Panc1 (cell line): ENCODE measurements around the gene FILIP1. TPM values are rescaled to one million over a fixed set of nuclear protein-coding genes. Genes with fewer than 3 reads are reported as not detected.

ENCODE experiments used
- ATAC-seq: fragments of 200-7000 bp; cut with Tn5 transposase; 2 replicates; pipeline ENCODE4 v1.9.1; 2020; ENCODE audit warnings: mild to moderate bottlenecking, moderate library complexity
- BruUV-seq: library from RNA; stranded (reverse); fragments of 400-500 nt; replicated peaks from 2 replicates; lab custom pipeline; 2021; lab: Mats Ljungman, UMichigan
- CTCF ChIA-PET: fragments of 300-600 bp; sonication (Branson Sonifier 250); formaldehyde crosslinking; loops from one replicate; lab custom pipeline; 2022; ENCODE audit warnings: antibody characterized with exemption; lab: Charles Lee
- POLR2A ChIA-PET: fragments of 300-600 bp; sonication (Branson Sonifier 250); formaldehyde crosslinking; loops from one replicate; lab custom pipeline; 2022; ENCODE audit warnings: antibody characterized with exemption; lab: Charles Lee
- DNase-seq: peaks from one replicate; pipeline ENCODE4 v3.0.0-alpha.2; 2010; ENCODE audit warnings: low read depth, low spot score
- H3K27ac ChIP-seq: 2 replicates; pipeline ENCODE4 v1.5.1; 2011; ENCODE audit warnings: mild to moderate bottlenecking, low read length, inconsistent platforms
- H3K27me3 ChIP-seq: fragments of 200-500 bp; sonication (Bioruptor generic); 2 replicates; pipeline ENCODE4 v1.6.0; 2014; ENCODE audit warnings: low read length, inconsistent platforms; ENCODE audit not compliant: control insufficient read depth, insufficient read depth
- H3K36me3 ChIP-seq: fragments of 200-500 bp; sonication (Bioruptor generic); 2 replicates; pipeline ENCODE4 v1.5.1; 2014; ENCODE audit warnings: inconsistent platforms, mild to moderate bottlenecking, low read length, moderate library complexity; ENCODE audit not compliant: control insufficient read depth, insufficient read depth
- H3K4me1 ChIP-seq: 2 replicates; pipeline ENCODE4 v1.5.1; 2011; ENCODE audit warnings: inconsistent platforms, mild to moderate bottlenecking, low read length, moderate library complexity; ENCODE audit not compliant: control insufficient read depth, insufficient read depth
- H3K4me3 ChIP-seq, 2 experiments: 2 replicates each; pipeline ENCODE4 v1.5.1; 2011 to 2012; ENCODE audit warnings: low read depth in 2 of 2, low read length in 2 of 2, mild to moderate bottlenecking in 2 of 2, inconsistent platforms in 1 of 2, moderate library complexity in 1 of 2
- H3K9me3 ChIP-seq: fragments of 200-500 bp; sonication (Bioruptor generic); 2 replicates; pipeline ENCODE4 v1.5.1; 2014; ENCODE audit warnings: low read depth, mild to moderate bottlenecking, inconsistent platforms, low read length, moderate library complexity; ENCODE audit not compliant: control insufficient read depth, insufficient read depth
- CTCF ChIP-seq: fragments of 450-650 bp; IDR thresholded peaks from 2 replicates; pipeline ENCODE4 v1.5.1; 2017; ENCODE audit warnings: mild to moderate bottlenecking
- POLR2AphosphoS5 ChIP-seq: IDR thresholded peaks from 2 replicates; pipeline ENCODE4 v1.6.1; 2012; ENCODE audit warnings: mild to moderate bottlenecking, low read depth, low read length, moderate library complexity
- REST ChIP-seq, 2 experiments: IDR thresholded peaks; 2 replicates each; pipeline ENCODE4 v1.6.1; 2011 to 2012; ENCODE audit warnings: low read depth in 2 of 2, control low read depth in 1 of 2, low read length in 1 of 2, mild to moderate bottlenecking in 1 of 2, moderate library complexity in 1 of 2; ENCODE audit not compliant: insufficient read depth in 1 of 2
- SIN3A ChIP-seq: IDR thresholded peaks from 2 replicates; pipeline ENCODE4 v1.6.1; 2012; ENCODE audit warnings: low read depth, mild to moderate bottlenecking, low read length, moderate library complexity, borderline replicate concordance; ENCODE audit not compliant: insufficient read depth
- TCF7L2 ChIP-seq: IDR thresholded peaks from 2 replicates; pipeline ENCODE4 v1.6.1; 2011; ENCODE audit warnings: mild to moderate bottlenecking, low read depth, low read length, inconsistent platforms
- in situ Hi-C: cut with HindIII; loops from 2 replicates; pipeline ENCODE4 v1.10.0; 2016; ENCODE audit warnings: low sequenced_read_pairs, low pct_unique_long_range_greater_than_20kb
- intact Hi-C: fragments of 100-400 bp; cut with micrococcal nuclease; formaldehyde crosslinking; loops from one replicate; pipeline ENCODE4 v1.10.0; 2022; ENCODE audit not compliant: unreplicated experiment
- total RNA-seq: library from RNA; stranded (reverse); gene quantifications from one replicate; pipeline ENCODE4 v1.2.1, GENCODE V29; 2021; ENCODE audit not compliant: unreplicated experiment

FILIP1 gene
- total RNA-seq, 1 experiment from 2014 or later = 0.26 TPM

- in situ Hi-C loops (no loop called here), intact Hi-C loops (no loop called here)
- no peak for TF ChIP-seq POLR2AphosphoS5
- no peak for TF ChIP-seq REST (IDR thresholded peaks at IDR 0.05; ENCODE audit: insufficient read depth in 1 of 2, low read depth in 2 of 2, low read length in 1 of 2)
- TF ChIP-seq CTCF = no peak
- TF ChIP-seq TCF7L2 = no peak
- TF ChIP-seq SIN3A = no peak
- no peak overlapping the region for H3K4me3 ChIP-seq
- ChIA-PET POLR2A (no interaction called here), CTCF (no interaction called here)
- DNase-seq (no peak), ATAC-seq (no peak)
- no peaks in the 10 kb centered on the region for H3K27me3 ChIP-seq
- H3K9me3 ChIP-seq = no peaks in the 10 kb centered on the region
- H3K27ac ChIP-seq = no peak overlapping the region
- no TSS peak for BruUV-seq
- H3K4me1 ChIP-seq = no peaks in the 10 kb centered on the region
- H3K36me3 ChIP-seq = no peaks in the 10 kb centered on the region
These were observed 65.4 kb downstream of the FILIP1 start for GRCh38 chr6:75428204-75428603.

DNA sequence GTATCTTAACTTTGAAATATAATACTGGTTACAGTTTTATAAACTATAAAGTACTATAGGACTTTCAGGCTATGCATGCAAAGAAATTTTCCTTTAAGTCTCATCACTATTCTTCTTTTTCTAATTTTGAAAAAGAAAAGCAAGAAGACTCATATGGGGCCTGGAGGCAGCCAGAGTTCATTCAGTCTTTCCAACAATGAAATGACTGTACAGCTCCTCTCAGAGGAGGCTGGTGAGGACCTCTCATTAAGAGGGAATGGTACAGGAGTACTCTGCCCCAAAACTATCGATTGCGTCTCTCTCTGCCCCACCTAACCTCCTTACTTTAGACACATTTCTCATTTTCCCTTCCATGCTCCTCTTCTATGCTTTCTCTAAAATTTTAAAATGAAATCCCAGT lies 66.3 kb downstream of the FILIP1 start:
- in situ Hi-C loops (no loop called here), intact Hi-C loops (no loop called here)
- no peaks in the 10 kb centered on the region for H3K9me3 ChIP-seq
- BruUV-seq = no TSS peak
- ChIA-PET POLR2A (no interaction called here), CTCF (no interaction called here)
- H3K4me3 ChIP-seq = no peak overlapping the region
- no peak for ATAC-seq
- no peak for DNase-seq
- no peaks in the 10 kb centered on the region for H3K4me1 ChIP-seq
- no peak overlapping the region for H3K27ac ChIP-seq
- no peaks in the 10 kb centered on the region for H3K27me3 ChIP-seq
- no peaks in the 10 kb centered on the region for H3K36me3 ChIP-seq
- TF ChIP-seq TCF7L2 (no peak), REST (IDR thresholded peaks at IDR 0.05; ENCODE audit: insufficient read depth in 1 of 2, low read depth in 2 of 2, low read length in 1 of 2) (no peak), CTCF (no peak), POLR2AphosphoS5 (no peak), SIN3A (no peak)
